ENCODE results near the gene FEM1A. TPM values are rescaled to one million over a fixed set of nuclear protein-coding genes. Genes with fewer than 3 reads are reported as not detected.

The FEM1A gene
- polyA plus RNA-seq, 1 of the 3 experiments (the other 2 are of a cell fraction): 4.8 TPM

DNA sequence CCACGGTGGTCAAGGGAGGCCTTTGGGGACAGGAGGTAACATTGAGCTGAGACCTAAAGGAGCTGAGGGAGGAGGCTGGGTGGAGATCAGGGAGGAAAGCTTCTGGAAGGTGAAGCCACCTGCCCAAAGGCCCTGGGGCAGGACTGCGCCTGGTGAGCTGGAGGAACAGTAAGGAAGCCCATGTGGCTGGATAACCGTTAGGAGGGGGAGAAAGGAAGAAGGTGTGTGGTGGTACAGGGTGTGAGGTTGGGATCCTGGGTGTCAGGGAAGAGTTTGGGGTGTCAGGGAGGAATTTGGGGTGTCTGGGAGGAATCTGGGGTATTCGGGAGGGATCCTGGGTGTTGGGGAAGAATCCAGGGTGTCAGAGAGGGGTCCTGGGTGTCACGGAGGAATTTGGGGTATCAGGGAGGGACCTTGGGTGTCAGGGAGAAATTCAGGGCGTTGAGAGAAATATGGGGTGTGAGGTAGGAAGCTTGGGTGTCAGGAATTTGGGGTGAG is 39.3 kb downstream of the FEM1A start:
- peaks cover 4% of the 10 kb centered on the region for H3F3A ChIP-seq (replicated peaks; ENCODE audit: insufficient read depth)
- ChIA-PET POLR2A (no interaction called here), CTCF (interaction anchor here (0.9 to 2.3 kb wide), 8 partner anchors 10 to 218 kb away, joined by 3 to 16 read pairs (median 4); no protein-coding TSS in a partner anchor)
- H3K4me3 ChIP-seq (ENCODE audit: low read depth in 2 of 2, low read length in 1 of 2): peak overlapping the region; percentile 67 to 91
- no peaks in the 10 kb centered on the region for H3K9me3 ChIP-seq
- 60% methylated on average over 6 of the region's 6 CpGs for WGBS (ENCODE audit: low lambda C conversion rate)
- no peak overlapping the region for H2AFZ ChIP-seq (ENCODE audit: low read depth)
- TF ChIP-seq CHD2 (IDR thresholded peaks at IDR 0.05; ENCODE audit: low read length, partially characterized antibody) (no peak), JUND (IDR thresholded peaks at IDR 0.05) (no peak), NFIC (IDR thresholded peaks at IDR 0.05; ENCODE audit: borderline replicate concordance) (no peak), IRF3 (IDR thresholded peaks at IDR 0.05; ENCODE audit: low read depth, low read length) (no peak), YY1 (IDR thresholded peaks at IDR 0.05; ENCODE audit: low read depth) (no peak), TAF1 (IDR thresholded peaks at IDR 0.05; ENCODE audit: borderline replicate concordance, low read depth, low read length) (no peak), FOXJ3 (CRISPR knock-in tag; IDR thresholded peaks at IDR 0.05) (no peak), NRF1 (IDR thresholded peaks at IDR 0.05; ENCODE audit: low read depth, low read length) (no peak), EP300 (IDR thresholded peaks at IDR 0.05; ENCODE audit: borderline replicate concordance in 1 of 2, low read depth in 1 of 2, low read length in 1 of 2) (no peak)
- TF ChIP-seq, protein P1, sequence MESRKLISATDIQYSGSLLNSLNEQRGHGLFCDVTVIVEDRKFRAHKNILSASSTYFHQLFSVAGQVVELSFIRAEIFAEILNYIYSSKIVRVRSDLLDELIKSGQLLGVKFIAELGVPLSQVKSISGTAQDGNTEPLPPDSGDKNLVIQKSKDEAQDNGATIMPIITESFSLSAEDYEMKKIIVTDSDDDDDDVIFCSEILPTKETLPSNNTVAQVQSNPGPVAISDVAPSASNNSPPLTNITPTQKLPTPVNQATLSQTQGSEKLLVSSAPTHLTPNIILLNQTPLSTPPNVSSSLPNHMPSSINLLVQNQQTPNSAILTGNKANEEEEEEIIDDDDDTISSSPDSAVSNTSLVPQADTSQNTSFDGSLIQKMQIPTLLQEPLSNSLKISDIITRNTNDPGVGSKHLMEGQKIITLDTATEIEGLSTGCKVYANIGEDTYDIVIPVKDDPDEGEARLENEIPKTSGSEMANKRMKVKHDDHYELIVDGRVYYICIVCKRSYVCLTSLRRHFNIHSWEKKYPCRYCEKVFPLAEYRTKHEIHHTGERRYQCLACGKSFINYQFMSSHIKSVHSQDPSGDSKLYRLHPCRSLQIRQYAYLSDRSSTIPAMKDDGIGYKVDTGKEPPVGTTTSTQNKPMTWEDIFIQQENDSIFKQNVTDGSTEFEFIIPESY (IDR thresholded peaks at IDR 0.05; ENCODE audit: borderline replicate concordance, low read depth): no peak
- TF ChIP-seq, protein P2, sequence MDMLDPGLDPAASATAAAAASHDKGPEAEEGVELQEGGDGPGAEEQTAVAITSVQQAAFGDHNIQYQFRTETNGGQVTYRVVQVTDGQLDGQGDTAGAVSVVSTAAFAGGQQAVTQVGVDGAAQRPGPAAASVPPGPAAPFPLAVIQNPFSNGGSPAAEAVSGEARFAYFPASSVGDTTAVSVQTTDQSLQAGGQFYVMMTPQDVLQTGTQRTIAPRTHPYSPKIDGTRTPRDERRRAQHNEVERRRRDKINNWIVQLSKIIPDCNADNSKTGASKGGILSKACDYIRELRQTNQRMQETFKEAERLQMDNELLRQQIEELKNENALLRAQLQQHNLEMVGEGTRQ (IDR thresholded peaks at IDR 0.05; ENCODE audit: borderline replicate concordance, low read depth, low read length): no peak
- TF ChIP-seq, protein P3, sequence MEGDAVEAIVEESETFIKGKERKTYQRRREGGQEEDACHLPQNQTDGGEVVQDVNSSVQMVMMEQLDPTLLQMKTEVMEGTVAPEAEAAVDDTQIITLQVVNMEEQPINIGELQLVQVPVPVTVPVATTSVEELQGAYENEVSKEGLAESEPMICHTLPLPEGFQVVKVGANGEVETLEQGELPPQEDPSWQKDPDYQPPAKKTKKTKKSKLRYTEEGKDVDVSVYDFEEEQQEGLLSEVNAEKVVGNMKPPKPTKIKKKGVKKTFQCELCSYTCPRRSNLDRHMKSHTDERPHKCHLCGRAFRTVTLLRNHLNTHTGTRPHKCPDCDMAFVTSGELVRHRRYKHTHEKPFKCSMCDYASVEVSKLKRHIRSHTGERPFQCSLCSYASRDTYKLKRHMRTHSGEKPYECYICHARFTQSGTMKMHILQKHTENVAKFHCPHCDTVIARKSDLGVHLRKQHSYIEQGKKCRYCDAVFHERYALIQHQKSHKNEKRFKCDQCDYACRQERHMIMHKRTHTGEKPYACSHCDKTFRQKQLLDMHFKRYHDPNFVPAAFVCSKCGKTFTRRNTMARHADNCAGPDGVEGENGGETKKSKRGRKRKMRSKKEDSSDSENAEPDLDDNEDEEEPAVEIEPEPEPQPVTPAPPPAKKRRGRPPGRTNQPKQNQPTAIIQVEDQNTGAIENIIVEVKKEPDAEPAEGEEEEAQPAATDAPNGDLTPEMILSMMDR (IDR thresholded peaks at IDR 0.05): no peak
- no peak for DNase-seq
- peaks cover 5% of the 10 kb centered on the region in 2 experiments; a peak in 1 of 4 replicates for H3K4me1 ChIP-seq (ENCODE audit: control insufficient read depth in 1 of 2, insufficient read depth in 2 of 2, low read depth in 1 of 2, low read length in 1 of 2)
- H3K4me2 ChIP-seq: peak overlapping the region; percentile 99
- H3K79me2 ChIP-seq (ENCODE audit: insufficient read depth): peaks cover 56% of the 10 kb centered on the region
- no peaks in the 10 kb centered on the region for H3K27me3 ChIP-seq (ENCODE audit: insufficient read depth)
- H3K27ac ChIP-seq (ENCODE audit: low read depth in 2 of 2, low read length in 1 of 2): peak overlapping the region; percentile 43 to 45; a peak in 2 of 4 replicates
- H3K9ac ChIP-seq: peak overlapping the region; percentile 95
- H3K9me2 ChIP-seq: no peaks in the 10 kb centered on the region
- no peaks in the 10 kb centered on the region for H3K36me3 ChIP-seq (replicated peaks in 1 of 2; ENCODE audit: control insufficient read depth in 1 of 2, insufficient read depth in 2 of 2, low read length in 1 of 2)
- H4K20me1 ChIP-seq (ENCODE audit: insufficient read depth): no peaks in the 10 kb centered on the region

Measured in SK-N-SH (cell line).